Stimulated activated CD4-positive, alpha-beta T cell treated with anti-CD3 and anti-CD28 coated beads, TNF-alpha, amount 100 ng/mL, for 48 hours (primary cell): Measurements from ENCODE around the gene CFAP206.

Source experiments
- DNase-seq, 3 donors: peaks; one replicate each; pipeline ENCODE4 v3.0.0-alpha.2; 2020; ENCODE audit warnings: low read depth in 3 of 3

CFAP206 gene

GRCh38 chr6:87407901-87408720 lies at the start of gene CFAP206:
Gene CFAP206, plus strand, starts transcription at chr6:87407972. Its CDS starts 1,868 bp downstream, at chr6:87409840.
- peak; percentile 60 to 64 (median 61) for DNase-seq

- no peak for DNase-seq
Measured at GRCh38 chr6:87364602-87365252, 43.0 kb upstream of the CFAP206 start.

- no peak for DNase-seq
Measured at GRCh38 chr6:87366072-87366827, 41.5 kb upstream of the CFAP206 start.

GRCh38 chr6:87366899-87367298 lies 40.9 kb upstream of the CFAP206 start:
- no peak for DNase-seq

- no peak for DNase-seq
Measured at GRCh38 chr6:87373377-87373776, 34.4 kb upstream of the CFAP206 start.

- no peak for DNase-seq
Measured at GRCh38 chr6:87375315-87375714, 32.5 kb upstream of the CFAP206 start.

- no peak for DNase-seq
Measured at GRCh38 chr6:87376643-87377042, 31.1 kb upstream of the CFAP206 start.

- no peak for DNase-seq
Measured at GRCh38 chr6:87378947-87379346, 28.8 kb upstream of the CFAP206 start.

GRCh38 chr6:87382861-87383260 lies 24.9 kb upstream of the CFAP206 start:
- DNase-seq = no peak

- DNase-seq = no peak
Measured at GRCh38 chr6:87384038-87384437, 23.7 kb upstream of the CFAP206 start.

- no peak for DNase-seq
Measured at GRCh38 chr6:87384449-87384848, 23.3 kb upstream of the CFAP206 start.

- DNase-seq = no peak
Measured at GRCh38 chr6:87391334-87391733, 16.4 kb upstream of the CFAP206 start.

GRCh38 chr6:87393026-87393622 lies 14.6 kb upstream of the CFAP206 start:
- DNase-seq = peak in 1 of 3 donors; percentile 15

- no peak for DNase-seq
Measured at GRCh38 chr6:87395431-87395830, 12.3 kb upstream of the CFAP206 start.

- DNase-seq = no peak
Measured at GRCh38 chr6:87396595-87397392, 11.0 kb upstream of the CFAP206 start.

GRCh38 chr6:87397656-87398055 lies 10.1 kb upstream of the CFAP206 start:
- no peak for DNase-seq

- DNase-seq = no peak
Measured at GRCh38 chr6:87401832-87402231, 5.9 kb upstream of the CFAP206 start.

GRCh38 chr6:87407561-87407900 lies 241 bp upstream of the CFAP206 start:
- no peak for DNase-seq

- no peak for DNase-seq
Measured at GRCh38 chr6:87408721-87409155, 966 bp downstream of the CFAP206 start.

GRCh38 chr6:87419266-87419665 lies 11.5 kb downstream of the CFAP206 start:
- DNase-seq = no peak

- no peak for DNase-seq
Measured at GRCh38 chr6:87420360-87420759, 12.6 kb downstream of the CFAP206 start.
